Neural progenitor cell (in vitro differentiated cells): ENCODE measurements around the gene GNG14. TPM values are rescaled to one million over a fixed set of nuclear protein-coding genes. Genes with fewer than 3 reads are reported as not detected.

Experiments used
- DNase-seq: peaks from one replicate; pipeline ENCODE4 v3.0.0-alpha.2; 2016; ENCODE audit warnings: low spot score
- H2AFZ ChIP-seq: fragments of 200-600 bp; sonication (generic); replicated peaks from 2 replicates; pipeline ENCODE4 v1.6.1; 2016; ENCODE audit warnings: antibody characterized with exemption
- H3F3A ChIP-seq: fragments of 200-600 bp; sonication (generic); 2 replicates; pipeline ENCODE4 v1.6.1; 2016; ENCODE audit warnings: antibody characterized with exemption, low read depth
- H3K27ac ChIP-seq: fragments of 200-600 bp; sonication (generic); 2 replicates; pipeline ENCODE4 v1.5.1; 2016; ENCODE audit warnings: mild to moderate bottlenecking
- H3K27me3 ChIP-seq: fragments of 200-600 bp; sonication (generic); 2 replicates; pipeline ENCODE4 v1.6.1; 2016; ENCODE audit warnings: mild to moderate bottlenecking, moderate library complexity
- H3K36me3 ChIP-seq: fragments of 200-600 bp; sonication (generic); 2 replicates; pipeline ENCODE4 v1.5.1; 2016
- H3K4me1 ChIP-seq: fragments of 200-600 bp; sonication (generic); 2 replicates; pipeline ENCODE4 v1.6.1; 2016; ENCODE audit warnings: mixed run types
- H3K4me2 ChIP-seq: fragments of 200-600 bp; sonication (generic); 2 replicates; pipeline ENCODE4 v1.6.1; 2016
- H3K4me3 ChIP-seq: fragments of 200-600 bp; sonication (generic); 2 replicates; pipeline ENCODE4 v1.5.1; 2016
- H3K79me2 ChIP-seq: fragments of 200-600 bp; sonication (generic); 2 replicates; pipeline ENCODE4 v1.6.1; 2016; ENCODE audit warnings: low read depth
- H3K9ac ChIP-seq: fragments of 200-600 bp; sonication (generic); 2 replicates; pipeline ENCODE4 v1.6.1; 2016
- H3K9me3 ChIP-seq: fragments of 200-600 bp; sonication (generic); 2 replicates; pipeline ENCODE4 v1.5.1; 2016; ENCODE audit warnings: low read depth
- H4K20me1 ChIP-seq: fragments of 200-600 bp; sonication (generic); 2 replicates; pipeline ENCODE4 v1.6.1; 2016; ENCODE audit warnings: low read depth
- H3K27ac Mint-ChIP-seq: 3 replicates; pipeline ENCODE4 v1.8.0; 2021; ENCODE audit warnings: mixed read lengths
- H3K27me3 Mint-ChIP-seq: 2 replicates; pipeline ENCODE4 v1.8.0; 2022; ENCODE audit warnings: low read depth, mild to moderate bottlenecking, inconsistent platforms, moderate library complexity, mixed read lengths; ENCODE audit not compliant: insufficient read depth
- H3K36me3 Mint-ChIP-seq: 3 replicates; pipeline ENCODE4 v1.8.0; 2021; ENCODE audit warnings: mixed read lengths
- H3K4me1 Mint-ChIP-seq: 3 replicates; pipeline ENCODE4 v1.8.0; 2021; ENCODE audit warnings: mixed read lengths
- H3K4me3 Mint-ChIP-seq: 3 replicates; pipeline ENCODE4 v1.8.0; 2021; ENCODE audit warnings: mild to moderate bottlenecking, moderate library complexity, mixed read lengths
- H3K9me3 Mint-ChIP-seq: 3 replicates; pipeline ENCODE4 v1.8.0; 2020; ENCODE audit warnings: mixed read lengths
- EZH2 ChIP-seq: fragments of 200-600 bp; sonication (generic); IDR thresholded peaks from 2 replicates; pipeline ENCODE4 v1.6.1; 2017; ENCODE audit warnings: antibody characterized with exemption, mild to moderate bottlenecking, moderate library complexity
- EZH2phosphoT487 ChIP-seq: fragments of 200-600 bp; sonication (generic); IDR thresholded peaks from 2 replicates; pipeline ENCODE4 v1.6.1; 2017; ENCODE audit warnings: antibody characterized with exemption
- small RNA-seq: library from RNA; depleted of rRNA; stranded (forward); fragments of <200 nt; gene quantifications from one replicate; pipeline ENCODE3, GENCODE V24; 2015
- total RNA-seq: library from RNA; depleted of rRNA; stranded (reverse); fragments of >200 nt; gene quantifications from 2 replicates; pipeline ENCODE4 v1.2.3, GENCODE V29; 2015; ENCODE audit warnings: low replicate concordance
- TF ChIP-seq, protein P1 (sequence below): fragments of 200-600 bp; sonication (generic); IDR thresholded peaks from 2 replicates; pipeline ENCODE4 v1.5.1; 2017; ENCODE audit warnings: antibody characterized with exemption, mild to moderate bottlenecking

The GNG14 gene
- total RNA-seq, 1 donor from 2014 or later, result not detected

- Histone ChIP-seq H3K27ac (peak overlapping the region; percentile 74), H3K79me2 (peaks cover 57% of the 10 kb centered on the region)
- H3K36me3 Mint-ChIP-seq, result peaks cover 14% of the 10 kb centered on the region
These were observed 45.8 kb downstream of the GNG14 start for GRCh38 chr19:12733369-12734214.

GRCh38 chr19:12736995-12737834 is 49.4 kb downstream of the GNG14 start, which contains the start of gene GET3:
TSS of gene GET3 (plus strand) at chr19:12737497. CDS start at chr19:12737506, 9 bp downstream.
- H3K9ac ChIP-seq, result peak within 1 kb of the TSS; percentile 95
- H4K20me1 ChIP-seq, result peaks cover 19% of the 10 kb centered on the region
- H3K4me3 Mint-ChIP-seq, result peak within 1 kb of the TSS; percentile 100
- H3K36me3 Mint-ChIP-seq, result peaks cover 10% of the 10 kb centered on the region
- peaks cover 23% of the 10 kb centered on the region for H3K4me1 ChIP-seq
- TF ChIP-seq EZH2, result no peak
- no peak for TF ChIP-seq EZH2phosphoT487
- TF ChIP-seq, protein P1, sequence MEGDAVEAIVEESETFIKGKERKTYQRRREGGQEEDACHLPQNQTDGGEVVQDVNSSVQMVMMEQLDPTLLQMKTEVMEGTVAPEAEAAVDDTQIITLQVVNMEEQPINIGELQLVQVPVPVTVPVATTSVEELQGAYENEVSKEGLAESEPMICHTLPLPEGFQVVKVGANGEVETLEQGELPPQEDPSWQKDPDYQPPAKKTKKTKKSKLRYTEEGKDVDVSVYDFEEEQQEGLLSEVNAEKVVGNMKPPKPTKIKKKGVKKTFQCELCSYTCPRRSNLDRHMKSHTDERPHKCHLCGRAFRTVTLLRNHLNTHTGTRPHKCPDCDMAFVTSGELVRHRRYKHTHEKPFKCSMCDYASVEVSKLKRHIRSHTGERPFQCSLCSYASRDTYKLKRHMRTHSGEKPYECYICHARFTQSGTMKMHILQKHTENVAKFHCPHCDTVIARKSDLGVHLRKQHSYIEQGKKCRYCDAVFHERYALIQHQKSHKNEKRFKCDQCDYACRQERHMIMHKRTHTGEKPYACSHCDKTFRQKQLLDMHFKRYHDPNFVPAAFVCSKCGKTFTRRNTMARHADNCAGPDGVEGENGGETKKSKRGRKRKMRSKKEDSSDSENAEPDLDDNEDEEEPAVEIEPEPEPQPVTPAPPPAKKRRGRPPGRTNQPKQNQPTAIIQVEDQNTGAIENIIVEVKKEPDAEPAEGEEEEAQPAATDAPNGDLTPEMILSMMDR, result no peak
- H3K4me3 ChIP-seq, result peak within 1 kb of the TSS; percentile 83
- peak within 1 kb of the TSS; percentile 96 for H2AFZ ChIP-seq
- peaks cover 30% of the 10 kb centered on the region for H3K4me1 Mint-ChIP-seq
- no peaks in the 10 kb centered on the region for H3K27me3 ChIP-seq
- H3K9me3 Mint-ChIP-seq, result no peaks in the 10 kb centered on the region
- H3K27me3 Mint-ChIP-seq, result peaks cover 8% of the 10 kb centered on the region
- H3K4me2 ChIP-seq, result peak within 1 kb of the TSS; percentile 100
- DNase-seq, result peak; percentile 98
- peak within 1 kb of the TSS; percentile 99 for H3K27ac ChIP-seq
- peak within 1 kb of the TSS; percentile 99 for H3K27ac Mint-ChIP-seq
- H3F3A ChIP-seq, result peaks cover 21% of the 10 kb centered on the region
- peaks cover 37% of the 10 kb centered on the region for H3K79me2 ChIP-seq
- H3K36me3 ChIP-seq, result no peaks in the 10 kb centered on the region
- no peaks in the 10 kb centered on the region for H3K9me3 ChIP-seq

More at GRCh38 chr19:12733369-12734214, 45.8 kb downstream of the GNG14 start:
- TF ChIP-seq EZH2 (peak; percentile 8), EZH2phosphoT487 (no peak)
- TF ChIP-seq, protein P1, result peak; percentile 50
- H3K27me3 Mint-ChIP-seq, result peaks cover 7% of the 10 kb centered on the region
- no peaks in the 10 kb centered on the region for H3K27me3 ChIP-seq
- H3K4me1 Mint-ChIP-seq, result peaks cover 33% of the 10 kb centered on the region
- H3K4me1 ChIP-seq, result peaks cover 23% of the 10 kb centered on the region
- H3K36me3 ChIP-seq, result no peaks in the 10 kb centered on the region
- peak overlapping the region; percentile 96 for H3K4me2 ChIP-seq
- H3K9me3 ChIP-seq, result no peaks in the 10 kb centered on the region
- no peak overlapping the region for H2AFZ ChIP-seq
- peak; percentile 52 for DNase-seq
- H3F3A ChIP-seq, result peaks cover 39% of the 10 kb centered on the region
- peak overlapping the region; percentile 95 for H3K4me3 Mint-ChIP-seq
- H4K20me1 ChIP-seq, result peaks cover 34% of the 10 kb centered on the region
- H3K4me3 ChIP-seq, result peak overlapping the region; percentile 93
- H3K9ac ChIP-seq, result peak overlapping the region; percentile 97
- no peaks in the 10 kb centered on the region for H3K9me3 Mint-ChIP-seq
- peak overlapping the region; percentile 96 for H3K27ac Mint-ChIP-seq

DNA sequence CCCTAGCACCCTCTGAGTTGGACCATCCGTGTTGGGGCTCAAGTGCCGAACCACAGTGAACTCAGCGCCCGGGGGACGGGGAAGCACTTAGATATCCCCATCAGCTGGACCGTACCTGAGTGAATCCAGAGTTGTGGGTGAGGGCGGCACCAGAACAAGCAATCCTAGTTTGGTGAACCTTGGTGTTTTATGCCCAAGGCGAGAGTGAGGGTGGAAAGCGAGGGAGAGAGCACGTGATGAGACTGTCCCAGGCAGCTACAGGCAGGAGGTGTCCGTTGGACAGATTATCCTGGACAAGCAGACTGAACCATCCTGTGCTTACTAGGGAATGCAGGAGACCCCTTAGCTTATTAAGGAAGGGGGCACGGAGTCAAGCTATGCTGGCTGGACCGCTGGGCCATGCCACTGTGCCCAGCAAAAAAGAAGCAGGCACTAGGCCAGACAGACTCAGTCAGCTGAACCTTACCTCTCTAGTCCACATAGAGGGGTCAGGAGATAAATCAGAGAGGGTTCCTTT is 50.1 kb downstream of the GNG14 start:
- H3K4me3 ChIP-seq, result peak overlapping the region; percentile 83
- peak overlapping the region; percentile 95 for H3K9ac ChIP-seq
- H3K27me3 ChIP-seq, result no peaks in the 10 kb centered on the region
- TF ChIP-seq, protein P1, result no peak
- H3K4me2 ChIP-seq, result peak overlapping the region; percentile 100
- peaks cover 16% of the 10 kb centered on the region for H3K4me1 ChIP-seq
- peak overlapping the region; percentile 96 for H2AFZ ChIP-seq
- no peak overlapping the region for H3K27ac ChIP-seq
- H4K20me1 ChIP-seq, result peaks cover 12% of the 10 kb centered on the region
- H3K36me3 ChIP-seq, result no peaks in the 10 kb centered on the region
- Mint-ChIP-seq H3K27ac (peak overlapping the region; percentile 76), H3K27me3 (peaks cover 8% of the 10 kb centered on the region), H3K4me3 (peak overlapping the region; percentile 100), H3K36me3 (peaks cover 8% of the 10 kb centered on the region), H3K9me3 (no peaks in the 10 kb centered on the region), H3K4me1 (peaks cover 25% of the 10 kb centered on the region)
- H3F3A ChIP-seq, result peaks cover 19% of the 10 kb centered on the region
- no peak for DNase-seq
- H3K9me3 ChIP-seq, result no peaks in the 10 kb centered on the region
- H3K79me2 ChIP-seq, result peaks cover 31% of the 10 kb centered on the region

Small RNA genes lying within 50 kb of the gene (small RNA-seq; reads per million reads assigned to genes)
- 928 reads per million, percentile 99 among the genes with 10 or more reads in this experiment for gene SNORD41

Other genes with a start within 250 kb of the GNG14 start
- gene ZNF443, start 247.0 kb upstream of the GNG14 start, total RNA-seq, result 15.8 and 18.9 TPM in 2 replicates
- 10.9 and 14.6 TPM in 2 replicates for gene ZNF709, start 203.2 kb upstream of the GNG14 start, total RNA-seq
- 13.9 and 15.0 TPM in 2 replicates for gene ZNF564, start 136.5 kb upstream of the GNG14 start, total RNA-seq
- 6.8 and 16.7 TPM in 2 replicates for gene ZNF490, start 77.2 kb upstream of the GNG14 start, total RNA-seq
- gene ZNF791, start 77.1 kb upstream of the GNG14 start, total RNA-seq, result 27.1 and 60.7 TPM in 2 replicates
- gene MAN2B1, start 21.3 kb upstream of the GNG14 start, total RNA-seq, result 35.8 and 73.6 TPM in 2 replicates
- gene WDR83, start 21.2 kb upstream of the GNG14 start, total RNA-seq, result 11.0 and 15.9 TPM in 2 replicates
- 78.3 and 108 TPM in 2 replicates for gene DHPS, start 6.1 kb upstream of the GNG14 start, total RNA-seq
- gene FBXW9, start 8.6 kb downstream of the GNG14 start, total RNA-seq, result 4.0 and 21.4 TPM in 2 replicates
- 58.1 and 87.4 TPM in 2 replicates for gene TNPO2, start 35.9 kb downstream of the GNG14 start, total RNA-seq
- 105 and 194 TPM in 2 replicates for gene TRIR, start 46.7 kb downstream of the GNG14 start, total RNA-seq
- gene GET3, start 49.5 kb downstream of the GNG14 start, total RNA-seq, result 62.9 and 99.6 TPM in 2 replicates
- gene BEST2, start 63.8 kb downstream of the GNG14 start, total RNA-seq, result not detected in 2 replicates
- gene HOOK2, start 87.6 kb downstream of the GNG14 start, total RNA-seq, result 14.3 and 25.1 TPM in 2 replicates
- 1.5 and 12.6 TPM in 2 replicates for gene JUNB, start 103.5 kb downstream of the GNG14 start, total RNA-seq
- 463 and 727 TPM in 2 replicates for gene PRDX2, start 113.8 kb downstream of the GNG14 start, total RNA-seq
- gene THSD8, start 114.1 kb downstream of the GNG14 start, total RNA-seq, result not detected in 2 replicates
- gene RNASEH2A, start 118.6 kb downstream of the GNG14 start, total RNA-seq, result 60.3 and 61.3 TPM in 2 replicates
- 0.19 TPM in 1 of 2 replicates, not detected in the other for gene RTBDN, start 146.6 kb downstream of the GNG14 start, total RNA-seq
- 8.3 and 13.3 TPM in 2 replicates for gene MAST1, start 150.5 kb downstream of the GNG14 start, total RNA-seq
- 8.7 and 16.5 TPM in 2 replicates for gene DNASE2, start 193.5 kb downstream of the GNG14 start, total RNA-seq
- gene KLF1, start 199.2 kb downstream of the GNG14 start, total RNA-seq, result 0.43 and 0.64 TPM in 2 replicates
- gene GCDH, start 203.2 kb downstream of the GNG14 start, total RNA-seq, result 39.5 and 75.0 TPM in 2 replicates
- 1.8 and 6.4 TPM in 2 replicates for gene SYCE2, start 231.3 kb downstream of the GNG14 start, total RNA-seq
- gene FARSA, start 245.7 kb downstream of the GNG14 start, total RNA-seq, result 21.4 and 51.6 TPM in 2 replicates